GM19463 (cell line): ENCODE results near the gene BTBD10.

Experiments
- ATAC-seq: cut with Tn5 transposase; IDR thresholded peaks from one replicate; pipeline ENCODE4 v1.9.1; 2021; ENCODE audit warnings: mild to moderate bottlenecking, moderate library complexity; ENCODE audit not compliant: unreplicated experiment

BTBD10 gene

GRCh38 chr11:13462901-13463778 is at the start of gene BTBD10:
BTBD10 (minus strand) TSS chr11:13463222; CDS start chr11:13445124, 18,098 bp downstream.
- peak; percentile 96 for ATAC-seq

DNA sequence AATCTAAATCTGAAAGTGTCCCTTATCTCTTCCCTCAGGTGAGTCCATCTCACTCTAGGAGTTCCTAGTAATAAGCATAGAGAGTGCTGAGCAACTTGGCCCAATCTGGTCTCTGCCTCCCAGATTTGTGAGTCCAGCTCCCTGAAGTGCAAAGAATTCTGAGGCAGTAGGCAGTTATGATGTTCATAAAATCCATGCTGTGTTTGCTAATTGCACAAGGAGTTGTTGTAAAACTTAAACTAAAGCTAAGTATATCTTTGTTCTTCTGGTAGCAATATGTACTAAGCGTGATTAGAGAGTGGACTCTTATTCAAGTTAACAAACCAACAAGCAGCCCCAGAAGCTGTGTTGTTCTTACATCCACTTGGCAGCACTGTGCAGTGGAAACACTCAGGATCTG is 40.4 kb upstream of the BTBD10 start:
- ATAC-seq = no peak

DNA sequence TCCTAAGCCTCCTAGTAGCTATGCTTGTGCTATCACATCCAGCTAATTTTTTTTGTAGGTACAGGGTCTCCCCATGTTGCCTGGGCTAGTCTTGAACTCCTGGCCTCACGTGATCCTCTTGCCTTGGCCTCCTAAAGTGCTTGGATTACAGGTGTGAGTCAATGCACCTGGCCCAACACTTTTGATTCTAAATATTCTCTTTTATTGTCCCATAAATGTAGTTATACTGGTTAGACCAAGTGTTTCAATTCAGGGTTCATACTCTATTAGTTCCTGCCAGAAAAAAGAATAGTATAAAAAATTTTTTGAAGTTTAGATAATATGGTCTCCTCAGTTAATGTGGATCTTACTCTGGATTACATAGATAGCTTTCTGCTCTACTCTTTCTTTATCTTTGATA is 39.5 kb upstream of the BTBD10 start:
- ATAC-seq = no peak

DNA sequence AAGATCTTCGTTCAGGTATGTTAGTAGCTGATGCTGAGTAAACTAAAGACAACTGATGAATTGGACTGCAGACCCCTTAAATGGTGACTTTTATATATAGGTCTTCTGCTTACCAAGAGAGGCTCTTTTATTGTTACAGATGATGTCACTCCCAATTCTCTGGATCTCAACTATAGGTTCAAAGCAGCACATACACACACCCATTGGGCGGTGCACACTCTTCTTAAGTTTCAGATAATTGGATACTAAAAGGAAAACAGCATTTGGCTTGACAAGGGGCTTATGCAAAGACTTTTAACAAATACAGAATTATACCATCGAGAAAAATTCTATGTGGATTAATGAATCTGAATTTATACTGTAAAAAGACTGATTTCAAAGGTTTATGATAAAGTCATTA is 32.9 kb upstream of the BTBD10 start, which contains the start of gene PTH:
PTH (minus strand) TSS at position 69 of the 400 bp plus-strand sequence. CDS start 3,142 bp downstream, outside the sequence.
- ATAC-seq = no peak

DNA sequence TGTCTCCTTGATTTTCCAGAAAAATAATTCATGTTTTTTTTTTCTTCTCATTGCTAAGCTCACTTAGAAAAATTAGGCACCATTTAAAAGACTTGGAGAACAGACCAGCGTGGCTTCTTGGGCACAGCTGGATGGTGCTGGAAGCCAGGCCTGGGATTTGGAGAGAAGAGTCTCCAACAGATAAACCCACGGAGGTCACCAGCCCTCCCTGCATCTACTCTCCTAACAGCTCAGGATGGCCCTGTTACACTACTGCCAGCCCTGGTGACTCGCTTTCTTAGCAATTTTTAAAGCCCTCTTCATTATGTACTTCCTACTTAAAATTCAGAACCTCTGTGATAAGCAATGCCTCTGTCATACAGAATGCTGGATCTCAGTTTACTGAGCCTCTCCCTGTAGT is 31.0 kb upstream of the BTBD10 start:
- ATAC-seq = no peak

DNA sequence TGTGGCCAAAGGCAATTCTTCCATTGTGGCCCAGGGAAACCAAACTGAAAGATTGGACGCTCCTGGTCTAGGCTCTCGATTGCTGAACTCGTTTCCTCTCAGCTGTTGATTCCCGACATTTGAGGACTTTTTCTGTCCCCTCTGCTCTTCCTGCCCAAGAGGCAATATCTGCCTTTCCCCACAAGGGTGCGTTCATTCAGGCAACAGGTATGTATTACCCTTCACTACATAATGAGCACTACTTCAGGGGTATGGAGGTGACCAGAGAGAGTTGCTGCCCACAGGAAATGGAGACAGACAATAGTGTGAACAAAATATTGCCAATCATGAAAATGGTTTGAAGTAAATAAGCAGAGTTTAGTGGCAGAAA is 24.6 kb upstream of the BTBD10 start:
- peak; percentile 65 for ATAC-seq

DNA sequence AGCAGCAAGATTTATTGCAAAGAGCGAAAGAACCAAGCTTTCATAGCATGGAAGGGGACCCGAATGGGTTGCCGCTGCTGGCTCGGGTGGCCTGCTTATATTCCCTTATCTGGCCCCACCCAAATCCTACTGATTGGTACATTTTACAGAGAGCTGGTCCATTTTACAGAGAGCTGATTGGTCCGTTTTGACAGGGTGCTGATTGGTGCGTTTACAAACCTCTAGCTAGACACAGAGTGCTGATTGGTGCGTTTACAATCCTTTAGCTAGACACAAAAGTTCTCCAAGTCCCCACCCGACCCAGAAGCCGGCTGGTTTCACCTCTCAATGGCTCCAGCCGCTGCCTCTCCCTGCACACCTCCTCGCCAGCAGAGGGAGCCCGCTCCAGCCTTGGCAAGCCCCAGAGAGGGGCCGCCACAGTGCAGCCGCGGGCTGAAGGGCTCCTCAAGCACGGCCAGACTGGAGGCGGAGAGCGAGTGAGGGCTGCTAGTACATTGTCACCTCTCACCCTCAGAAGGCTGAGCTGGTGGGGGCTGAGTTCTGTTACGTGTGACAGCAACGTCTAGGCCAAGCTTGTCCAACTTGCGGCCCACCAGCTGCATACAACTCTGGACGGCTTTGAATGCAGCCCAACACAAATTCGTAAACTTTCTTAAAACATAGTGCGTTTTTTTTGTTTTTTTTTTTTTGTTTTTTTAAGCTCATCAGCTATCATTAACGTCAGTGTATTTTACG is 24.1 kb upstream of the BTBD10 start:
- ATAC-seq = peak; percentile 99

GRCh38 chr11:13480198-13480597 is 17.2 kb upstream of the BTBD10 start:
- ATAC-seq = no peak

DNA sequence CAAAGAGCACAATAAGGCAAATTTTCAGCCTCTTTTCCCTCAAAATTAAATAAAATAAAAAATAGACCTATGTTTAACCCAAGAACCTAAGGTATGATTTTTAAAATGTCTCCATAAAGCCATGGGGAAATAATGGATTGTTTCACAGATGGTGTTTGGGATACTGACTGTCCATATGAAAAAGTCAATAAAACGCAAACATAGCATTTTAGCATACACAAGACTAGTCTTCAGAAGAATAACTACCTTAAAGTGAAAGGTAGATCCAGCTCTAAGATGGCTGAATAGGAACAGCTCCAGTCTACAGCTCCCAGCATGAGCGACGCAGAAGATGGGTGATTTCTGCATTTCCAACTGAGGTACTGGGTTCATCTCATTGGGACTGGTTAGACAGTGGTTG is 16.7 kb upstream of the BTBD10 start:
- ATAC-seq = no peak

GRCh38 chr11:13475091-13475490 is 12.1 kb upstream of the BTBD10 start:
- no peak for ATAC-seq

DNA sequence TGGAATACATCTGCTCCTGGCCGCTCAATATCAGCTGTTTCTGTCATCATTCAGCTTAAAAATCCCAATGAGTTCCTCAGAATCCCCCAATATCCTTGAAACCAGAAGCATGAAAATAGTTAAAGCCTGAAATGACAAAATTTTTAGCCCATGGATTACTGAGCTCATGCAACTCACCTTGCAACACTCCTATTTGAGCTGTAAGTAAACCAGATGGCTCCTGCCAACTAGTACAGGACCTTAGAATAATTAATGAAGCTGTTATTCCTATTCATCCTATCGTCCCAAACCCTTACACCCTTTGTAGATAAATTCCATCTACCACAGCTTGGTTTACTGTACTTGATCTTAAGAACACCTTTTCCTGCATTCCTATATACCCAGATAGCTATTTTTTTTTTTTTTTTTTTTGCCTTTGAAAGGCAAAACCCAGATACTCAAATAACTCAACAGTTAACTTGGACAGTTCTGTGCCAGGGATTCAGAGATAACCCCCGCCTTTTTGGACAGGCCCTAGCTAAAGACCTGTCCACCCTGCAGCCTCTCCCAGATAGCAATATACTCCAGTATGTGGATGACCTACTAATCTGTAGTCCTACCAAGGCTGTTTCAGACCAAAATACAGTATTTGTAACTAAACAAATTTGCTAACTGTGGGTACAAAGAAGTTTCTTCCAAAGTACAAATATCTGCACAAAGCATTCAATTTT is 10.1 kb upstream of the BTBD10 start:
- no peak for ATAC-seq

DNA sequence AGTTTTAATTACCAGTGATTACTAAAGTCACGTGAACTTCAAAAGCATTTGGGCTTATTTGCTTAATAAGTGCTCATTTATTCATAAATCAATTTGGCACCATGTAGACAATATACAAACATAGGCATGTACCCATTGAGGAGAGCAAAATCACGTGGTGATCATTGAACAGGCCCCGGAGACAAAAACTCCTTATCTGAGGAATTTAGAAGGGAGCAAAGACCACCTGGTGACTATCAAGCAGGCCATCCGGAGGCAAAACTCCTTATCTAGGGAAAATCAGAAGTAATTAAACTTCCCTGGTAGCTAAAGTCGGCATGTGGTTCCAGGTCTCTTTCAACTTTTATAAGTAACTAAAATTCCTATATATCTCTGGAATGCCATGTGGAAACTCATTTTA is 5.7 kb upstream of the BTBD10 start:
- no peak for ATAC-seq

- ATAC-seq = no peak
These were observed 2.9 kb upstream of the BTBD10 start for GRCh38 chr11:13465909-13466371.

- ATAC-seq = no peak
These were observed 813 bp upstream of the BTBD10 start for GRCh38 chr11:13463779-13464290.

DNA sequence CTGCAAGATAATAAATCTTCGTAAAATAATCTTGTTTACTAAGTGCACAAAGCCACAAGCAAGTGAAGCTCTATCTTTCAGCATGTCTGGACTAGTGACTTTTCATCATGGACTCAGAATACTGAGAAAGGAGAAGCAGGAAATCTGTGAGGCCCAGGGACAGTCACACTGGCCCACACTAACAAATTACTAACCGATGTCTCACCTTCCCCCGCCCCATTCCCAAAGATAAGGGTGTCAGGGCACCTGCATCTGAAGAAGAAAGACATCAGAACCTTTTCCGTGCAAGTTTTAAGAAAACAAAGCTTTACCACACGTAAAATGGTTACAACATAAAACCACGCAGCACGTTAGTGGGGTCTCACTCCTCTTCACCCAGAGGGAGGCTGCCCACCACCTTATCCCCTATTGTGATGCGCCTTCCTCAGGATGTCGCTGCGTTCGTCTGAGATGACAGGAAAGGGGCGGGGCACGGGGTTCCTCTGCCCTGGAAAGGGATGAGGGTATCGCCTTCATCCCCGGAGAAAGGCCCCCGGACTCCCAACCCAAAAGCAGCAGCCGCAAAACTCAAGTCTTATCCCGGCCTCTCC is 616 bp downstream of the BTBD10 start:
- ATAC-seq = peak; percentile 32

GRCh38 chr11:13461291-13461690 is 1.7 kb downstream of the BTBD10 start:
- ATAC-seq = no peak

- ATAC-seq = no peak
These were observed 12.1 kb downstream of the BTBD10 start for GRCh38 chr11:13450832-13451397.

- ATAC-seq = no peak
These were observed 13.5 kb downstream of the BTBD10 start for GRCh38 chr11:13449522-13449921.

DNA sequence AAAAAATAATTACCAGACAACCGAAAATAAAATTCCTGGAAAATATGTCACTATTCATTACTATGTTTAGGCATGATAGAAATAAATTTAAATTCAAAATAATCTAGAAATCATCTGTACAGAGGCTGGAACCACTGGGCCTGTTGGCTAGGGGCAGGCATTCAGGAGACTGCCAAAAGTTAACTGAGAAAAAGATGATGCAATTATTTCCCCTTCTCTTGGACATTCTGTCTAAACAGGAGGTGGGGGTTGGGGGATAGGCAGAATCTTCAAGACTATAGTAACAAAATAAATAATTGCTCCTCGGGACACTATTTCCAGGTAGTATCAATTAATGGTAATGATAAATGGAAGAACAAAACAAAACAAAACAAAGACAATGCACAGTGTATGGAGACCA is 14.1 kb downstream of the BTBD10 start:
- ATAC-seq = no peak

GRCh38 chr11:13446444-13446843 is 16.6 kb downstream of the BTBD10 start:
- no peak for ATAC-seq
